HL-60 (cell line): Measurements from ENCODE around the gene CACFD1.

ENCODE experiments used
- POLR2AphosphoS5 ChIP-seq: IDR thresholded peaks from 2 replicates; pipeline ENCODE4 v1.6.1; 2012; ENCODE audit warnings: low read depth
- TF ChIP-seq, protein P1 (sequence below): IDR thresholded peaks from one replicate; pipeline ENCODE4 v1.5.1; 2011; ENCODE audit warnings: low read length, control low read depth, inconsistent platforms; ENCODE audit not compliant: insufficient read depth

DNA sequence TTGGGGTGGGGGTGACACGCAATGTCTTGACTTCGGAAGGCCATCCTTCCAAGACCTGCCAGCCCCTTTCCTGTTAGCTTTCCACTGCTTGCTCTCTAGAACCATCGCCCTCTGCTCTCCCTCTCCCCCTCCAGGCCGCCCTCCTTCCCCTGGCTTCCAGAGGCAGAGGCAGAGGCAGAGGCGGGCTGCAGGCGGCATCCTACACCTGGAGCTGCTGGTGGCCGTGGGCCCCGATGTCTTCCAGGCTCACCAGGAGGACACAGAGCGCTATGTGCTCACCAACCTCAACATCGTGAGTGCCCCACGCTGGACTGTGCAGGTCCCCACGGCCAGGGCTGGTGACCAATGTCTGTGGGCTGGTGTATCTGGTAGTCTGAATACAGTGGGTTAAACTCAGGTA lies 35.6 kb upstream of the CACFD1 start:
- TF ChIP-seq, protein P1, sequence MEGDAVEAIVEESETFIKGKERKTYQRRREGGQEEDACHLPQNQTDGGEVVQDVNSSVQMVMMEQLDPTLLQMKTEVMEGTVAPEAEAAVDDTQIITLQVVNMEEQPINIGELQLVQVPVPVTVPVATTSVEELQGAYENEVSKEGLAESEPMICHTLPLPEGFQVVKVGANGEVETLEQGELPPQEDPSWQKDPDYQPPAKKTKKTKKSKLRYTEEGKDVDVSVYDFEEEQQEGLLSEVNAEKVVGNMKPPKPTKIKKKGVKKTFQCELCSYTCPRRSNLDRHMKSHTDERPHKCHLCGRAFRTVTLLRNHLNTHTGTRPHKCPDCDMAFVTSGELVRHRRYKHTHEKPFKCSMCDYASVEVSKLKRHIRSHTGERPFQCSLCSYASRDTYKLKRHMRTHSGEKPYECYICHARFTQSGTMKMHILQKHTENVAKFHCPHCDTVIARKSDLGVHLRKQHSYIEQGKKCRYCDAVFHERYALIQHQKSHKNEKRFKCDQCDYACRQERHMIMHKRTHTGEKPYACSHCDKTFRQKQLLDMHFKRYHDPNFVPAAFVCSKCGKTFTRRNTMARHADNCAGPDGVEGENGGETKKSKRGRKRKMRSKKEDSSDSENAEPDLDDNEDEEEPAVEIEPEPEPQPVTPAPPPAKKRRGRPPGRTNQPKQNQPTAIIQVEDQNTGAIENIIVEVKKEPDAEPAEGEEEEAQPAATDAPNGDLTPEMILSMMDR: no peak
- no peak for TF ChIP-seq POLR2AphosphoS5
